Right lobe of liver (tissue), 6 donors: Measurements from ENCODE around the gene PTPN18. TPM values are rescaled to one million over a fixed set of nuclear protein-coding genes. Genes with fewer than 3 reads are reported as not detected.

ENCODE experiments used
- ATAC-seq, 4 donors: fragments of 200-7000 bp; cut with Tn5 transposase; one replicate each; pipeline ENCODE4 v1.9.1; 2020; ENCODE audit warnings: mild to moderate bottlenecking in 4 of 4, moderate library complexity in 4 of 4
- DNase-seq, 3 donors: peaks; one replicate each; pipeline ENCODE4 v3.0.0-alpha.2; 2020
- H3K27ac ChIP-seq, 3 donors: fragments of 200-600 bp; one replicate each; pipeline ENCODE4 v1.8.0; 2022
- H3K27me3 ChIP-seq, 2 donors: fragments of 200-600 bp; one replicate each; pipeline ENCODE4 v1.8.0; 2022
- H3K36me3 ChIP-seq, 4 donors: fragments of 200-600 bp; sonication (generic) in 1 of 4; one replicate each; pipeline versions ENCODE4 v1.5.1 to v1.8.0; 2017 to 2022; ENCODE audit warnings: control low read depth in 1 of 4
- H3K4me1 ChIP-seq, 4 donors: fragments of 200-600 bp; sonication (generic) in 1 of 4; one replicate each; pipeline versions ENCODE4 v1.5.1 to v1.8.0; 2017 to 2022; ENCODE audit warnings: control low read depth in 1 of 4
- H3K4me3 ChIP-seq, 3 donors: fragments of 200-600 bp; one replicate each; pipeline ENCODE4 v1.8.0; 2022
- H3K9me3 ChIP-seq, 4 donors: fragments of 200-600 bp; sonication (generic) in 1 of 4; one replicate each; pipeline versions ENCODE4 v1.5.1 to v1.8.0; 2017 to 2022; ENCODE audit warnings: control low read depth in 1 of 4
- CTCF ChIP-seq, 4 donors: fragments of 200-600 bp in 3 of 4; fragments of 450-650 bp in 1 of 4; IDR thresholded peaks; one replicate each; pipeline versions ENCODE4 v1.5.1 to v1.8.0; 2016 to 2022; ENCODE audit warnings: antibody characterized with exemption in 4 of 4, mild to moderate bottlenecking in 2 of 4
- POLR2A ChIP-seq: fragments of 450-650 bp; IDR thresholded peaks from one replicate; pipeline ENCODE4 v1.6.1; 2017; ENCODE audit warnings: antibody characterized with exemption, mild to moderate bottlenecking
- WGBS: methylation state at CpG from one replicate; pipeline ENCODE4 v1.1.6; 2018; ENCODE audit warnings: low coverage, low lambda C conversion rate; ENCODE audit not compliant: insufficient coverage; ENCODE audit errors: missing lambda C conversion rate; 5-methylcytosine and 5-hydroxymethylcytosine counted together
- intact Hi-C, 2 donors: fragments of 100-400 bp; cut with DNase I; formaldehyde crosslinking; loops; one replicate each; pipeline versions ENCODE4 v1.11.2 to v1.14.1; 2022
- long read RNA-seq: library from polyadenylated mRNA; unstranded; transcript quantifications from one replicate; pipeline ENCODE4 v2.0.0, GENCODE V29; 2019
- total RNA-seq, 6 experiments: library from RNA; depleted of rRNA in 2 of 6; stranded (reverse); fragments of >200 nt in 2 of 6; fragmentation: NEBNext Ultra II Directional in 3 of 6; extraction: Animal tissue kit (Norgen Biotek cat#: 25700) in 3 of 6; gene quantifications; one replicate each; pipeline versions ENCODE4 v1.1.0 to v1.2.4, GENCODE V29; 2016 to 2023
- donor health status: DM: no; HTN: yes; CAD: no.
- donor health status: DM: no; HTN: no; CAD: no.
- donor health status: DM: no; HTN: no; CAD: no.
- donor health status: DM: no; HTN: yes; CAD: no.
- donor health status: DM: no; HTN: yes; CAD: no.

The PTPN18 gene
- 10 to 100 TPM; 25.6 to 43.5 (median 30.3) TPM for total RNA-seq
- long read RNA-seq, partial matches to known transcripts = 0 of 2 reads
- long read RNA-seq, other reads (novel, unspliced or antisense) = 2 of 2 reads

GRCh38 chr2:130355578-130356431 lies at the start of gene PTPN18:
Gene PTPN18, plus strand, starts transcription at chr2:130356056. Its CDS starts 52 bp downstream, at chr2:130356108.
- WGBS = 0% methylated on average over 9 of the region's 107 CpGs
- Histone ChIP-seq H3K27ac (peak within 1 kb of the TSS; percentile 79 to 84 (median 83)), H3K27me3 (no peaks in the 10 kb centered on the region), H3K9me3 (no peaks in the 10 kb centered on the region), H3K36me3 (no peaks in the 10 kb centered on the region), H3K4me1 (peaks cover 0 to 12% (median 0%) of the 10 kb centered on the region in 4 donors), H3K4me3 (peak within 1 kb of the TSS; percentile 74 to 93 (median 82))
- intact Hi-C loops = no loop called here
- DNase-seq = peak; percentile 96 to 97 (median 96)
- peak; percentile 95 to 98 (median 96) for ATAC-seq
- peak; percentile 54 to 70 (median 60) for TF ChIP-seq CTCF (IDR thresholded peaks at IDR 0.05)
- peak; percentile 95 for TF ChIP-seq POLR2A

- DNase-seq = no peak
- intact Hi-C loops = no loop called here
- no peaks in the 10 kb centered on the region for H3K4me1 ChIP-seq
- H3K36me3 ChIP-seq = no peaks in the 10 kb centered on the region
- TF ChIP-seq CTCF (IDR thresholded peaks at IDR 0.05) (no peak), POLR2A (no peak)
- no peak overlapping the region for H3K4me3 ChIP-seq
- no peaks in the 10 kb centered on the region for H3K9me3 ChIP-seq
- 71% methylated on average over 4 of the region's 4 CpGs for WGBS
- no peaks in the 10 kb centered on the region for H3K27me3 ChIP-seq
- no peak overlapping the region for H3K27ac ChIP-seq
- no peak for ATAC-seq
Measured at GRCh38 chr2:130307850-130308249, 48.0 kb upstream of the PTPN18 start.

- no peak for DNase-seq
- Histone ChIP-seq H3K36me3 (no peaks in the 10 kb centered on the region), H3K27me3 (no peaks in the 10 kb centered on the region), H3K27ac (no peak overlapping the region), H3K4me3 (no peak overlapping the region), H3K9me3 (no peaks in the 10 kb centered on the region), H3K4me1 (no peaks in the 10 kb centered on the region)
- TF ChIP-seq POLR2A (no peak), CTCF (IDR thresholded peaks at IDR 0.05) (no peak)
- peak in 3 of 4 donors; percentile 56 to 63 (median 62) for ATAC-seq
- intact Hi-C loops = no loop called here
Measured at GRCh38 chr2:130310881-130311280, 45.0 kb upstream of the PTPN18 start.

GRCh38 chr2:130313812-130314334 lies 42.0 kb upstream of the PTPN18 start:
- H3K27ac ChIP-seq = no peak overlapping the region
- H3K4me3 ChIP-seq = no peak overlapping the region
- intact Hi-C loops = no loop called here
- H3K27me3 ChIP-seq = no peaks in the 10 kb centered on the region
- H3K36me3 ChIP-seq = no peaks in the 10 kb centered on the region
- no CpG with 5 or more reads among the region's 12 CpGs for WGBS
- no peak for ATAC-seq
- no peak for DNase-seq
- TF ChIP-seq POLR2A = no peak
- no peak for TF ChIP-seq CTCF (IDR thresholded peaks at IDR 0.05)
- H3K4me1 ChIP-seq = no peaks in the 10 kb centered on the region
- no peaks in the 10 kb centered on the region for H3K9me3 ChIP-seq
